ENCODE results near the gene IL4R. TPM values are rescaled to one million over a fixed set of nuclear protein-coding genes. Genes with fewer than 3 reads are reported as not detected.

IL4R gene
- total RNA-seq, 1 experiment from 2014 or later: 29.6 TPM

GRCh38 chr16:27400751-27401620 is 87.2 kb downstream of the IL4R start:
- CTCF ChIA-PET: no interaction called here

DNA sequence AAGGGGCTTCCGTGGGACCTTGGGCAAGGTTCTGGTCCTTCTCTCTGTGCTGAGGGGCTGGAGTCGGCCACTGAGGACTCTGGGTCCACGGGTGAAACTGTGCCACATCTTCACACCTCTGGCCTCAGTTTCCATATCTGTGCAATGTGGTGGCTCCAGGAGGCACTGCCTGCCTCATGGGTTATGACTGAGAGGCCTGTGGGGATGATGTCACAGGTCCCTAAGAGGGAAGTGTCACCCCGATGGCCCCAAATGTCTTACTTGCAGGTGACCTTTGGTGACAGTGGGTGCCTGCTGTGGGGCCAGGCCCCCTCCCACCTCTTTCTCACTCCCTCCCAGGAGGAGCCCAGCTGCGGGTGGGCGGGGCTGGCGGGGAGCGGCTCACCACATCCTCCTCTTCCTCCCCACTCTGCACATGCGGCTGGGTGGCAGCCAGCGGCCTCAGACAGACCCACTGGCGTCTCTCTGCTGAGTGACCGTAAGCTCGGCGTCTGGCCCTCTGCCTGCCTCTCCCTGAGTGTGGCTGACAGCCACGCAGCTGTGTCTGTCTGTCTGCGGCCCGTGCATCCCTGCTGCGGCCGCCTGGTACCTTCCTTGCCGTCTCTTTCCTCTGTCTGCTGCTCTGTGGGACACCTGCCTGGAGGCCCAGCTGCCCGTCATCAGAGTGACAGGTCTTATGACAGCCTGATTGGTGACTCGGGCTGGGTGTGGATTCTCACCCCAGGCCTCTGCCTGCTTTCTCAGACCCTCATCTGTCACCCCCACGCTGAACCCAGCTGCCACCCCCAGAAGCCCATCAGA is 88.2 kb downstream of the IL4R start, which contains the start of gene IL21R:
Gene IL21R, plus strand, starts transcription at position 407 of the 801 bp plus-strand sequence. CDS start 27,898 bp downstream, outside the sequence.
- no peak within 1 kb of the TSS for H3K4me2 ChIP-seq (ENCODE audit: low read length)
- H3K36me3 ChIP-seq (ENCODE audit: control insufficient read depth in 1 of 2, insufficient read depth in 2 of 2, low read length in 2 of 2): no peaks in the 10 kb centered on the region
- BruUV-seq (replicated peaks): no TSS peak
- ChIA-PET RAD21 (ENCODE audit: low non-redundant PET in 1 of 2, low total read pairs in 2 of 2, uncharacterized antibody in 2 of 2, unreplicated experiment in 2 of 2) (no interaction called here), POLR2A (no interaction called here), CTCF (no interaction called here)
- H2AFZ ChIP-seq (ENCODE audit: low read depth, low read length, poor library complexity, severe bottlenecking): no peak within 1 kb of the TSS
- no peaks in the 10 kb centered on the region for H3K9me2 ChIP-seq (ENCODE audit: insufficient read depth)
- H3K9me3 ChIP-seq (ENCODE audit: control insufficient read depth in 1 of 2, insufficient read depth in 1 of 2, low read depth in 1 of 2, low read length in 2 of 2): no peaks in the 10 kb centered on the region
- H3K27ac ChIP-seq (ENCODE audit: low read depth, low read length): no peak within 1 kb of the TSS
- ATAC-seq: peak; percentile 29
- H3K79me2 ChIP-seq (ENCODE audit: insufficient read depth, low read length): no peaks in the 10 kb centered on the region
- no peak within 1 kb of the TSS for H3K9ac ChIP-seq (ENCODE audit: low read length)
- no peaks in the 10 kb centered on the region for H3K4me1 ChIP-seq (ENCODE audit: control insufficient read depth in 1 of 2, insufficient read depth in 2 of 2, low read length in 2 of 2)
- 0 out of 2 replicates have a peak, but pooled peaks cover 3% of the 10 kb centered on the region for H3K27me3 ChIP-seq (ENCODE audit: insufficient read depth, low read length)
- DNase-seq (ENCODE audit: low read depth, low spot score): no peak
- H4K20me1 ChIP-seq (ENCODE audit: insufficient read depth): no peaks in the 10 kb centered on the region
- no peak within 1 kb of the TSS for H3K4me3 ChIP-seq (replicated peaks in 1 of 2; ENCODE audit: low read depth in 1 of 2, low read length in 2 of 2)
- intact Hi-C loops (cut with micrococcal nuclease): no loop called here
- TF ChIP-seq YY1 (IDR thresholded peaks at IDR 0.05; ENCODE audit: extremely low read depth, insufficient replicate concordance, low read depth, low read length): no peak
- TF ChIP-seq ATF3 (IDR thresholded peaks at IDR 0.05): no peak
- TF ChIP-seq ELF1 (IDR thresholded peaks at IDR 0.05; ENCODE audit: borderline replicate concordance, low read depth): no peak
- no peak for TF ChIP-seq EZH2 (IDR thresholded peaks at IDR 0.05)
- TF ChIP-seq CBX3 (IDR thresholded peaks at IDR 0.05; ENCODE audit: low read depth): no peak
- TF ChIP-seq FOSL1 (IDR thresholded peaks at IDR 0.05; ENCODE audit: low read depth): no peak
- TF ChIP-seq EGR1 (IDR thresholded peaks at IDR 0.05; ENCODE audit: low read depth): no peak
- TF ChIP-seq JUND (IDR thresholded peaks at IDR 0.05): no peak
- TF ChIP-seq CEBPB (IDR thresholded peaks at IDR 0.05; ENCODE audit: low read depth): no peak
- no peak for TF ChIP-seq ZBTB33 (IDR thresholded peaks at IDR 0.05; ENCODE audit: extremely low read depth, insufficient replicate concordance, low read length)
- no peak for TF ChIP-seq POLR2AphosphoS5 (IDR thresholded peaks at IDR 0.05; ENCODE audit: low read depth, low read length)

More at GRCh38 chr16:27400751-27401620, 87.2 kb downstream of the IL4R start:
- Histone ChIP-seq H3K9me2 (ENCODE audit: insufficient read depth) (no peaks in the 10 kb centered on the region), H3K9me3 (ENCODE audit: control insufficient read depth in 1 of 2, insufficient read depth in 1 of 2, low read depth in 1 of 2, low read length in 2 of 2) (no peaks in the 10 kb centered on the region), H3K9ac (ENCODE audit: low read length) (no peak overlapping the region), H3K4me1 (ENCODE audit: control insufficient read depth in 1 of 2, insufficient read depth in 2 of 2, low read length in 2 of 2) (no peaks in the 10 kb centered on the region), H3K27me3 (ENCODE audit: insufficient read depth, low read length) (0 out of 2 replicates have a peak, but pooled peaks cover 3% of the 10 kb centered on the region), H4K20me1 (ENCODE audit: insufficient read depth) (no peaks in the 10 kb centered on the region), H2AFZ (ENCODE audit: low read depth, low read length, poor library complexity, severe bottlenecking) (no peak overlapping the region), H3K4me3 (replicated peaks in 1 of 2; ENCODE audit: low read depth in 1 of 2, low read length in 2 of 2) (no peak overlapping the region), H3K4me2 (ENCODE audit: low read length) (no peak overlapping the region), H3K27ac (ENCODE audit: low read depth, low read length) (no peak overlapping the region), H3K79me2 (ENCODE audit: insufficient read depth, low read length) (no peaks in the 10 kb centered on the region), H3K36me3 (ENCODE audit: control insufficient read depth in 1 of 2, insufficient read depth in 2 of 2, low read length in 2 of 2) (no peaks in the 10 kb centered on the region)
- no peak for TF ChIP-seq YY1 (IDR thresholded peaks at IDR 0.05; ENCODE audit: extremely low read depth, insufficient replicate concordance, low read depth, low read length)
- TF ChIP-seq TCF7L2 (IDR thresholded peaks at IDR 0.05; ENCODE audit: borderline replicate concordance, extremely low read depth, insufficient read depth, insufficient read length): no peak
- TF ChIP-seq ATF3 (IDR thresholded peaks at IDR 0.05): no peak
- no peak for TF ChIP-seq SP1 (IDR thresholded peaks at IDR 0.05; ENCODE audit: low read depth)
- TF ChIP-seq ZFX (IDR thresholded peaks at IDR 0.05): no peak
- TF ChIP-seq RAD21 (IDR thresholded peaks at IDR 0.05; ENCODE audit: low read depth): no peak
- ChIA-PET POLR2A (no interaction called here), RAD21 (ENCODE audit: low non-redundant PET in 1 of 2, low total read pairs in 2 of 2, uncharacterized antibody in 2 of 2, unreplicated experiment in 2 of 2) (interaction anchor here in 1 of 2 experiments (0.6 kb wide), 1 partner anchor 1412 kb away, joined by 4 read pairs; no protein-coding TSS in a partner anchor)
- DNase-seq (ENCODE audit: low read depth, low spot score): no peak
- ATAC-seq: no peak
- intact Hi-C loops (cut with micrococcal nuclease): no loop called here
- no TSS peak for BruUV-seq (replicated peaks)
